ENCODE data around the gene RYR1.

- TF ChIP-seq, protein P1, sequence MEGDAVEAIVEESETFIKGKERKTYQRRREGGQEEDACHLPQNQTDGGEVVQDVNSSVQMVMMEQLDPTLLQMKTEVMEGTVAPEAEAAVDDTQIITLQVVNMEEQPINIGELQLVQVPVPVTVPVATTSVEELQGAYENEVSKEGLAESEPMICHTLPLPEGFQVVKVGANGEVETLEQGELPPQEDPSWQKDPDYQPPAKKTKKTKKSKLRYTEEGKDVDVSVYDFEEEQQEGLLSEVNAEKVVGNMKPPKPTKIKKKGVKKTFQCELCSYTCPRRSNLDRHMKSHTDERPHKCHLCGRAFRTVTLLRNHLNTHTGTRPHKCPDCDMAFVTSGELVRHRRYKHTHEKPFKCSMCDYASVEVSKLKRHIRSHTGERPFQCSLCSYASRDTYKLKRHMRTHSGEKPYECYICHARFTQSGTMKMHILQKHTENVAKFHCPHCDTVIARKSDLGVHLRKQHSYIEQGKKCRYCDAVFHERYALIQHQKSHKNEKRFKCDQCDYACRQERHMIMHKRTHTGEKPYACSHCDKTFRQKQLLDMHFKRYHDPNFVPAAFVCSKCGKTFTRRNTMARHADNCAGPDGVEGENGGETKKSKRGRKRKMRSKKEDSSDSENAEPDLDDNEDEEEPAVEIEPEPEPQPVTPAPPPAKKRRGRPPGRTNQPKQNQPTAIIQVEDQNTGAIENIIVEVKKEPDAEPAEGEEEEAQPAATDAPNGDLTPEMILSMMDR (conservative IDR thresholded peaks at IDR 0.05; ENCODE audit: low read length): no peak
- TF ChIP-seq EZH2phosphoT487 (IDR thresholded peaks at IDR 0.05; ENCODE audit: borderline replicate concordance): no peak
Observed at GRCh38 chr19:38412961-38413360, 20.5 kb upstream of the RYR1 start.

All from Loucy (cell line).